H1 (cell line): Measurements from ENCODE around the gene BTK. TPM values are rescaled to one million over a fixed set of nuclear protein-coding genes. Genes with fewer than 3 reads are reported as not detected.

Experiments used
- CTCF ChIA-PET: fragments of 300-600 bp; sonication (Branson Sonifier 250); formaldehyde crosslinking; loops from one replicate; lab custom pipeline; 2021; ENCODE audit not compliant: partially characterized antibody; lab: Charles Lee
- POLR2A ChIA-PET: fragments of 300-600 bp; sonication (Branson Sonifier 250); formaldehyde crosslinking; loops from one replicate; lab custom pipeline; 2021; ENCODE audit warnings: inconsistent platforms; ENCODE audit not compliant: partially characterized antibody; lab: Charles Lee
- DNase-seq, 2 experiments: peaks; one replicate each; pipeline versions ENCODE4 v3.0.0 to v3.0.0-alpha.2; 2010 to 2022; ENCODE audit warnings: low spot score in 2 of 2, low read depth in 1 of 2, mixed read lengths in 1 of 2
- FAIRE-seq: peaks from 2 replicates; lab custom pipeline; 2011; peaks lifted over from hg19 to GRCh38; lab: Jason Lieb, UNC
- H2AFZ ChIP-seq: 2 replicates; pipeline ENCODE4 v1.8.1; 2012; ENCODE audit warnings: low read length, inconsistent platforms
- H2AK5ac ChIP-seq: 2 replicates; pipeline ENCODE4 v1.6.1; 2013; ENCODE audit warnings: low read depth, low read length
- H2BK120ac ChIP-seq: replicated peaks from 2 replicates; pipeline ENCODE3; 2013; ENCODE audit warnings: low read depth, low read length, inconsistent platforms
- H2BK12ac ChIP-seq: 2 replicates; pipeline ENCODE4 v1.6.1; 2013; ENCODE audit warnings: low read depth, low read length
- H2BK15ac ChIP-seq: 2 replicates; pipeline ENCODE4 v1.6.1; 2013; ENCODE audit warnings: low read length
- H2BK20ac ChIP-seq: 2 replicates; pipeline ENCODE4 v1.6.1; 2013; ENCODE audit warnings: low read length
- H2BK5ac ChIP-seq: 2 replicates; pipeline ENCODE4 v1.6.1; 2013; ENCODE audit warnings: low read depth, low read length
- H3K14ac ChIP-seq: 2 replicates; pipeline ENCODE4 v1.6.1; 2013; ENCODE audit warnings: inconsistent platforms; ENCODE audit not compliant: insufficient read length
- H3K18ac ChIP-seq: 2 replicates; pipeline ENCODE4 v1.6.1; 2013; ENCODE audit warnings: low read length; ENCODE audit errors: extremely low read depth
- H3K23ac ChIP-seq: 2 replicates; pipeline ENCODE4 v1.6.1; 2013; ENCODE audit warnings: inconsistent platforms; ENCODE audit not compliant: insufficient read length
- H3K23me2 ChIP-seq: 2 replicates; pipeline ENCODE4 v1.6.1; 2013; ENCODE audit warnings: low read depth, low read length
- H3K27ac ChIP-seq: 2 replicates; pipeline ENCODE4 v1.6.1; 2011; ENCODE audit warnings: low read depth, low read length, inconsistent platforms
- H3K27me3 ChIP-seq, 4 experiments: replicated peaks in 1 of 4; 1 replicate in 1 of 4; 2 replicates in 3 of 4; pipeline versions ENCODE4 v1.6.1 to v1.8.1; 2011 to 2013; ENCODE audit warnings: low read length in 3 of 4, mild to moderate bottlenecking in 3 of 4, inconsistent platforms in 2 of 4, mixed read lengths in 2 of 4, moderate library complexity in 1 of 4; ENCODE audit not compliant: control insufficient read depth in 3 of 4, insufficient read depth in 3 of 4; ENCODE audit errors: extremely low read depth in 1 of 4
- H3K36me3 ChIP-seq, 4 experiments: 2 replicates each; pipeline versions ENCODE4 v1.6.1 to v1.8.1; 2011 to 2013; ENCODE audit warnings: mild to moderate bottlenecking in 4 of 4, low read length in 3 of 4, moderate library complexity in 2 of 4, control low read depth in 1 of 4, inconsistent platforms in 1 of 4; ENCODE audit not compliant: insufficient read depth in 4 of 4, control insufficient read depth in 2 of 4
- H3K4ac ChIP-seq: replicated peaks from 2 replicates; pipeline ENCODE3; 2013; ENCODE audit warnings: low read length, low read depth, mixed read lengths, inconsistent platforms; ENCODE audit not compliant: insufficient read length
- H3K4me1 ChIP-seq, 4 experiments: replicated peaks in 1 of 4; 1 replicate in 1 of 4; 2 replicates in 3 of 4; pipeline versions ENCODE4 v1.6.1 to v1.8.1; 2011 to 2013; ENCODE audit warnings: low read length in 3 of 4, inconsistent platforms in 2 of 4, mixed read lengths in 1 of 4; ENCODE audit not compliant: insufficient read depth in 4 of 4, control insufficient read depth in 3 of 4
- H3K4me2 ChIP-seq, 2 experiments: 2 replicates each; pipeline versions ENCODE4 v1.6.1 to v1.8.1; 2011 to 2013; ENCODE audit warnings: low read depth in 2 of 2, low read length in 2 of 2, control low read depth in 1 of 2, inconsistent platforms in 1 of 2, mild to moderate bottlenecking in 1 of 2; ENCODE audit not compliant: insufficient read depth in 1 of 2
- H3K4me3 ChIP-seq, 4 experiments: fragments of 200-600, 300-600 bp in 1 of 4; sonication (generic), shearing (Covaris generic), sonication (Bioruptor Twin) in 1 of 4; 2 replicates each; pipeline versions ENCODE4 v1.5.1 to v1.8.1; 2011 to 2016; ENCODE audit warnings: low read length in 4 of 4, low read depth in 3 of 4, control low read depth in 2 of 4, inconsistent platforms in 2 of 4, mild to moderate bottlenecking in 2 of 4, mixed read lengths in 1 of 4, moderate library complexity in 1 of 4; ENCODE audit not compliant: insufficient read depth in 2 of 4; ENCODE audit errors: extremely low read depth in 1 of 4
- H3K56ac ChIP-seq: replicated peaks from 2 replicates; pipeline ENCODE3; 2013; ENCODE audit warnings: low read depth, mild to moderate bottlenecking, mixed read lengths, low read length, inconsistent platforms; ENCODE audit not compliant: insufficient read length
- H3K79me1 ChIP-seq: 2 replicates; pipeline ENCODE4 v1.6.1; 2013; ENCODE audit warnings: low read depth, low read length, control low read depth
- H3K79me2 ChIP-seq, 2 experiments: 2 replicates each; pipeline versions ENCODE4 v1.6.1 to v1.8.1; 2012 to 2013; ENCODE audit warnings: low read length in 2 of 2, mild to moderate bottlenecking in 2 of 2, inconsistent platforms in 1 of 2; ENCODE audit not compliant: insufficient read depth in 2 of 2, control insufficient read depth in 1 of 2
- H3K9ac ChIP-seq, 4 experiments: replicated peaks in 1 of 4; 1 replicate in 1 of 4; 2 replicates in 3 of 4; pipeline versions ENCODE4 v1.6.1 to v1.8.1; 2011 to 2013; ENCODE audit warnings: low read depth in 3 of 4, low read length in 3 of 4, control low read depth in 2 of 4, mild to moderate bottlenecking in 2 of 4, moderate library complexity in 2 of 4, inconsistent platforms in 1 of 4; ENCODE audit errors: extremely low read depth in 1 of 4
- H3K9me3 ChIP-seq, 2 experiments: 2 replicates each; pipeline versions ENCODE4 v1.6.1 to v1.8.1; 2012 to 2013; ENCODE audit warnings: mild to moderate bottlenecking in 2 of 2, moderate library complexity in 2 of 2, control low read depth in 1 of 2, inconsistent platforms in 1 of 2, low read depth in 1 of 2, low read length in 1 of 2, mixed read lengths in 1 of 2; ENCODE audit not compliant: insufficient read depth in 2 of 2
- H4K20me1 ChIP-seq, 2 experiments: replicated peaks in 1 of 2; 2 replicates each; pipeline versions ENCODE3 to v1.8.1; 2011 to 2013; ENCODE audit warnings: inconsistent platforms in 2 of 2, low read length in 2 of 2, mild to moderate bottlenecking in 1 of 2; ENCODE audit not compliant: insufficient read depth in 2 of 2, control insufficient read depth in 1 of 2
- H4K5ac ChIP-seq: 2 replicates; pipeline ENCODE4 v1.6.1; 2013; ENCODE audit warnings: low read length, low read depth, mixed read lengths, inconsistent platforms; ENCODE audit not compliant: insufficient read length
- H4K8ac ChIP-seq: 2 replicates; pipeline ENCODE4 v1.8.0; 2013; ENCODE audit warnings: mild to moderate bottlenecking, moderate library complexity, low read length, inconsistent platforms; ENCODE audit not compliant: insufficient read depth; ENCODE audit errors: extremely low read depth
- H4K91ac ChIP-seq: replicated peaks from 2 replicates; pipeline ENCODE3; 2013; ENCODE audit warnings: low read length, mixed read lengths, inconsistent platforms; ENCODE audit not compliant: insufficient read length
- ASH2L ChIP-seq: fragments of 200-600, 300-600 bp; sonication (generic); IDR thresholded peaks from one replicate; pipeline ENCODE4 v1.7.1; 2017; ENCODE audit warnings: low read length
- CBX8 ChIP-seq: fragments of 300-800, 300-1000 bp; sonication (generic); IDR thresholded peaks from 2 replicates; pipeline ENCODE4 v1.7.1; 2016; ENCODE audit warnings: low read depth, low read length, borderline replicate concordance
- CREB1 ChIP-seq: IDR thresholded peaks from 2 replicates; pipeline ENCODE4 v1.6.1; 2012; ENCODE audit warnings: inconsistent platforms
- HDAC2 ChIP-seq, 2 experiments: fragments of 300-600 bp in 1 of 2; sonication (generic) in 1 of 2; IDR thresholded peaks; 2 replicates each; pipeline ENCODE4 v1.6.1; 2011 to 2012; ENCODE audit warnings: low read depth in 2 of 2, low read length in 2 of 2, mild to moderate bottlenecking in 2 of 2, moderate library complexity in 2 of 2, borderline replicate concordance in 1 of 2, inconsistent platforms in 1 of 2
- POLR2A ChIP-seq, 2 experiments: IDR thresholded peaks; 1 replicate in 1 of 2; 2 replicates in 1 of 2; pipeline ENCODE4 v1.6.1; 2011; ENCODE audit warnings: low read depth in 2 of 2, low read length in 2 of 2, mild to moderate bottlenecking in 2 of 2; ENCODE audit errors: control extremely low read depth in 1 of 2
- POLR2AphosphoS5 ChIP-seq: IDR thresholded peaks from 2 replicates; pipeline ENCODE4 v1.6.1; 2011; ENCODE audit warnings: low read depth, low read length
- RBBP5 ChIP-seq: IDR thresholded peaks from 2 replicates; pipeline ENCODE4 v1.7.1; 2012; ENCODE audit warnings: low read depth, mild to moderate bottlenecking, inconsistent platforms, low read length, moderate library complexity, borderline replicate concordance
- polyA plus RNA-seq, 7 experiments: library from polyadenylated mRNA; depleted of rRNA in 3 of 7; stranded (reverse) in 5 of 7; unstranded in 2 of 7; fragments of >200 nt in 5 of 7; fragments of 200-250 nt in 2 of 7; gene quantifications; 1 replicate in 5 of 7; 2 replicates in 1 of 7; 4 replicates in 1 of 7; pipeline versions ENCODE4 v1.2.1 to v1.2.3, GENCODE V29; 2011 to 2013; ENCODE audit warnings: missing spikeins in 2 of 7, mixed read lengths in 2 of 7
- total RNA-seq: library from RNA; stranded (reverse); fragmentation: NEBNext Ultra II Directional; extraction: Animal tissue kit (Norgen Biotek cat#: 25700); gene quantifications from 2 replicates; pipeline ENCODE4 v1.2.1, GENCODE V29; 2021
- TF ChIP-seq, protein P1 (sequence below): IDR thresholded peaks from 2 replicates; pipeline ENCODE4 v1.6.1; 2012; ENCODE audit warnings: low read length, inconsistent platforms

Gene BTK
- total and polyA plus RNA-seq, 2 of the 8 experiments (the other 6 are each of a cell fraction or from before 2014, with no cell fraction given), result 0.06 to 0.20 TPM

DNA sequence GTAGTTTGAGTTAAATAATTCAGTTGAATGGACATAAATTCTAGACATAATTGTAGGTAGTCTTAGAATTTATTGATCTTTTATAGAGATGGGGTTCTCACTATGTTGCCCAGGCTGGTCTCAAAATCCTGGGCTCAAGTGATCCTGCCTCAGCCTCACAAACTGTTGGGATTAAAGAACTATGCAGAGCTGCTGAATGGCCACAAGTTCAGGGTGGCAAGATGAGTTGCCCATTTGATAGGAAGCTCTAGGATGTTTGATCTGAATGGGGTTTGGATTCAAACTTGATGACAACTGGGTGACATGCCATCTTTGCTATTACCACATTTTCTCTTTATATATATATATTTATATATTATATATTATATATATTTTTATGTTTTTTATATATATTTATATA lies 8.4 kb upstream of the BTK start:
- H2BK120ac ChIP-seq, result no peak overlapping the region

More for the DNA sequence above, 8.4 kb upstream of the BTK start:
- Histone ChIP-seq H2AK5ac (no peak overlapping the region), H2BK20ac (no peak overlapping the region), H3K18ac (no peak overlapping the region), H3K9ac (no peak overlapping the region; a peak in 1 of 7 replicates), H3K79me1 (no peaks in the 10 kb centered on the region), H4K8ac (no peak overlapping the region), H2BK12ac (no peak overlapping the region), H2BK5ac (no peak overlapping the region), H4K91ac (no peak overlapping the region), H2AFZ (no peak overlapping the region), H3K23ac (no peak overlapping the region), H3K56ac (no peak overlapping the region), H3K4me3 (no peak overlapping the region), H3K27ac (no peak overlapping the region), H3K23me2 (peaks cover 4% of the 10 kb centered on the region; the same call in 1 of the 2 replicates), H3K4me1 (no peaks in the 10 kb centered on the region; a peak in 1 of 7 replicates), H4K5ac (no peak overlapping the region), H4K20me1 (peaks cover 0 to 2% of the 10 kb centered on the region in 2 experiments), H3K14ac (no peak overlapping the region), H3K27me3 (no peaks in the 10 kb centered on the region), H3K4me2 (no peak overlapping the region), H3K9me3 (no peaks in the 10 kb centered on the region), H3K79me2 (peaks cover 0 to 23% of the 10 kb centered on the region in 2 experiments; a peak in 2 of 4 replicates), H3K4ac (no peak overlapping the region), H3K36me3 (peaks cover 6 to 45% (median 18%) of the 10 kb centered on the region in 4 experiments), H2BK15ac (no peak overlapping the region)
- TF ChIP-seq POLR2A (IDR thresholded peaks at IDR 0.05; ENCODE audit: control extremely low read depth in 1 of 2, low read depth in 2 of 2, low read length in 2 of 2) (peak in 1 of 2 experiments; percentile 68; a peak in 1 of 3 replicates), RBBP5 (no peak), POLR2AphosphoS5 (peak; percentile 68), CREB1 (no peak), HDAC2 (IDR thresholded peaks at IDR 0.05; ENCODE audit: borderline replicate concordance in 1 of 2, low read depth in 2 of 2, low read length in 2 of 2) (no peak), ASH2L (no peak), CBX8 (no peak)
- TF ChIP-seq, protein P1, sequence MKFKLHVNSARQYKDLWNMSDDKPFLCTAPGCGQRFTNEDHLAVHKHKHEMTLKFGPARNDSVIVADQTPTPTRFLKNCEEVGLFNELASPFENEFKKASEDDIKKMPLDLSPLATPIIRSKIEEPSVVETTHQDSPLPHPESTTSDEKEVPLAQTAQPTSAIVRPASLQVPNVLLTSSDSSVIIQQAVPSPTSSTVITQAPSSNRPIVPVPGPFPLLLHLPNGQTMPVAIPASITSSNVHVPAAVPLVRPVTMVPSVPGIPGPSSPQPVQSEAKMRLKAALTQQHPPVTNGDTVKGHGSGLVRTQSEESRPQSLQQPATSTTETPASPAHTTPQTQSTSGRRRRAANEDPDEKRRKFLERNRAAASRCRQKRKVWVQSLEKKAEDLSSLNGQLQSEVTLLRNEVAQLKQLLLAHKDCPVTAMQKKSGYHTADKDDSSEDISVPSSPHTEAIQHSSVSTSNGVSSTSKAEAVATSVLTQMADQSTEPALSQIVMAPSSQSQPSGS, result no peak
- ChIA-PET POLR2A (interaction anchor here (0.6 to 2.1 kb wide), 7 partner anchors 10 to 362 kb away, joined by 3 to 14 read pairs (median 3); partner anchors contain the start of gene GLA), CTCF (no interaction called here)
- no peak for DNase-seq
- FAIRE-seq, result no peak
